ENCODE results near the gene RALB. TPM values are rescaled to one million over a fixed set of nuclear protein-coding genes. Genes with fewer than 3 reads are reported as not detected.

Gene RALB
- total and polyA plus RNA-seq, 2 of the 4 experiments (the other 2 are of a cell fraction) = 53.6 to 54.7 TPM

DNA sequence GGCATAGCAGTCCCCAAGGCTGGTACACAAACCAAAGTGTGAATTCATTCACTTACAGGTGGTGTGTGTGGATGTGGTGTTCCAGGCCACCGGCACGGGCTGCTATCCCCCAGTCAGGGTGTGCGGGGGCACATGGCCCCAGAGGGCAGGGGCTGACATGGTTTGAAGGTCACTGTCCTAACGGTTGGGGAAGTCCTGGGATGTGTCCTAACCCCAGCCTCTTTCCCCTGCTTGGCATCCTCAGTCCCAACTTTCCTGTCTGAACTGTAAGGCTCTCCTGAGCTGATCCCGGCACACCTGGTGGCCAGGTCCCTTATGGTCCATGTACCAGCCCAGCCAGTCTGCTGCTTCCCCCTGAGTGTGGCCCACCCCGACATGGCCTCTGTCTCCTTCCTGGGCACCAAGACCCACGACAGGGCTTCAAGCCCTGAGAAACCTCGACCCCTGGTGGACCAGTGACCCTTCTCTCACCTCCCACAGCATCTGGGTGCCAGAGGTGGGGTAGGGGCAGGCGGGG, 27.0 kb upstream of the RALB start (continued):
- TF ChIP-seq, protein P1, sequence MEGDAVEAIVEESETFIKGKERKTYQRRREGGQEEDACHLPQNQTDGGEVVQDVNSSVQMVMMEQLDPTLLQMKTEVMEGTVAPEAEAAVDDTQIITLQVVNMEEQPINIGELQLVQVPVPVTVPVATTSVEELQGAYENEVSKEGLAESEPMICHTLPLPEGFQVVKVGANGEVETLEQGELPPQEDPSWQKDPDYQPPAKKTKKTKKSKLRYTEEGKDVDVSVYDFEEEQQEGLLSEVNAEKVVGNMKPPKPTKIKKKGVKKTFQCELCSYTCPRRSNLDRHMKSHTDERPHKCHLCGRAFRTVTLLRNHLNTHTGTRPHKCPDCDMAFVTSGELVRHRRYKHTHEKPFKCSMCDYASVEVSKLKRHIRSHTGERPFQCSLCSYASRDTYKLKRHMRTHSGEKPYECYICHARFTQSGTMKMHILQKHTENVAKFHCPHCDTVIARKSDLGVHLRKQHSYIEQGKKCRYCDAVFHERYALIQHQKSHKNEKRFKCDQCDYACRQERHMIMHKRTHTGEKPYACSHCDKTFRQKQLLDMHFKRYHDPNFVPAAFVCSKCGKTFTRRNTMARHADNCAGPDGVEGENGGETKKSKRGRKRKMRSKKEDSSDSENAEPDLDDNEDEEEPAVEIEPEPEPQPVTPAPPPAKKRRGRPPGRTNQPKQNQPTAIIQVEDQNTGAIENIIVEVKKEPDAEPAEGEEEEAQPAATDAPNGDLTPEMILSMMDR (conservative IDR thresholded peaks at IDR 0.05; ENCODE audit: low read depth, low read length) = no peak

DNA sequence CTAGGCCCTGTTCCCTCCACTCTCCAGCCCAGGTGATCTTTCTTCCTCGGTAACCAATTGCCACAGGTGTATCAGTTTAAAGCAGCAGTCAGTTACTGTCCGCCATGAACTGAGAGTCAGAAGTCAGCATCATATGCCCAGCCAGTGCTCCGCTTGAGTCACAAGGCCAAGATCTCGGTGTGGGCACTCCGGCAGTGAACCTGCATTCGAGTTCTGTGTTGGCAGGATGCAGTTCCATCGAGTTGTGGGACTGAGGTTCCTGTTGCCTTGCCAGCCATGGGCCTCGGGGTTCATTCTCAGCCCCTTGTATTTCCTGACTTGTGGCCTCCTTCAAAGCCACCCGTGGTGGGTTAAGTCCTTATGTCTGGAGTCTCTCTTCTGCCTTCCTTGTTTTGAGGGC, 26.3 kb upstream of the RALB start:
- Histone ChIP-seq H4K8ac (ENCODE audit: low read depth in 2 of 2, low read length in 2 of 2) (no peak overlapping the region), H4K20me1 (ENCODE audit: insufficient read depth, low read length) (no peaks in the 10 kb centered on the region; the same call in 1 of the 2 replicates), H4K5ac (ENCODE audit: low read depth, low read length) (no peak overlapping the region), H2BK5ac (ENCODE audit: low read depth, low read length, poor library complexity, severe bottlenecking) (no peak overlapping the region), H3K9ac (ENCODE audit: low read depth, low read length) (no peak overlapping the region), H4K91ac (ENCODE audit: insufficient read depth, low read depth, low read length) (no peak overlapping the region), H3K4ac (ENCODE audit: low read depth, low read length) (no peak overlapping the region), H2BK20ac (ENCODE audit: low read depth, low read length) (no peak overlapping the region), H3K14ac (replicated peaks; ENCODE audit: low read depth, low read length) (no peak overlapping the region), H2AK9ac (replicated peaks; ENCODE audit: low read depth, low read length, poor library complexity) (no peak overlapping the region), H3K4me1 (ENCODE audit: control insufficient read depth, insufficient read depth, low read length) (peaks cover 12% of the 10 kb centered on the region), H2AFZ (replicated peaks; ENCODE audit: low read length, poor library complexity) (no peak overlapping the region), H3K9me1 (ENCODE audit: insufficient read depth, low read length) (peaks cover 8% of the 10 kb centered on the region; the same call in 1 of the 2 replicates), H3K56ac (ENCODE audit: extremely low read depth, insufficient read depth, low read length) (no peak overlapping the region), H3K4me2 (ENCODE audit: low read depth, low read length) (no peak overlapping the region), H2AK5ac (ENCODE audit: low read depth, low read length) (no peak overlapping the region), H3K79me1 (ENCODE audit: low read depth in 1 of 2, low read length in 2 of 2) (peaks cover 9 to 21% of the 10 kb centered on the region in 2 experiments), H3K9me3 (ENCODE audit: control insufficient read depth, insufficient read depth, low read length) (peaks cover 7% of the 10 kb centered on the region), H3K27me3 (ENCODE audit: control insufficient read depth, insufficient read depth, low read length) (peaks cover 4% of the 10 kb centered on the region; the same call in 1 of the 2 replicates), H3K4me3 (ENCODE audit: insufficient read depth, low read depth, low read length) (no peak overlapping the region), H3K18ac (ENCODE audit: low read depth, low read length) (no peak overlapping the region), H3K27ac (ENCODE audit: insufficient read depth, low read length) (no peak overlapping the region), H2BK15ac (ENCODE audit: low read depth, low read length) (no peak overlapping the region), H3K23ac (ENCODE audit: low read depth, low read length) (no peak overlapping the region), H3K36me3 (ENCODE audit: control insufficient read depth, insufficient read depth, low read length) (peaks cover 5% of the 10 kb centered on the region; the same call in 1 of the 2 replicates), H2BK120ac (ENCODE audit: low read depth, low read length) (no peak overlapping the region)
- no peak for ATAC-seq (ENCODE audit: low read depth)
- no peak for DNase-seq
- dilution Hi-C loops (cut with HindIII; ENCODE audit: low sequenced_read_pairs, unreplicated experiment) (no loop called here), intact Hi-C loops (cut with micrococcal nuclease) (no loop called here), in situ Hi-C loops (cut with MboI; ENCODE audit: low sequenced_read_pairs) (loop anchor here (25.0 kb wide), 1 partner anchor 989 kb away; no protein-coding TSS in a partner anchor)
- no TSS peak for BruUV-seq (replicated peaks)
- ChIA-PET POLR2A (ENCODE audit: unreplicated experiment) (no interaction called here), CTCF (no interaction called here)
- TF ChIP-seq, protein P1 (conservative IDR thresholded peaks at IDR 0.05; ENCODE audit: low read depth, low read length) = no peak
- no peak for TF ChIP-seq POLR2A (IDR thresholded peaks at IDR 0.05; ENCODE audit: low read depth, low read length)
- TF ChIP-seq MXI1 (IDR thresholded peaks at IDR 0.05; ENCODE audit: borderline replicate concordance, low read depth, low read length) = no peak
- no peak for TF ChIP-seq BHLHE40 (IDR thresholded peaks at IDR 0.05; ENCODE audit: low read depth, low read length)
- TF ChIP-seq, protein P2, sequence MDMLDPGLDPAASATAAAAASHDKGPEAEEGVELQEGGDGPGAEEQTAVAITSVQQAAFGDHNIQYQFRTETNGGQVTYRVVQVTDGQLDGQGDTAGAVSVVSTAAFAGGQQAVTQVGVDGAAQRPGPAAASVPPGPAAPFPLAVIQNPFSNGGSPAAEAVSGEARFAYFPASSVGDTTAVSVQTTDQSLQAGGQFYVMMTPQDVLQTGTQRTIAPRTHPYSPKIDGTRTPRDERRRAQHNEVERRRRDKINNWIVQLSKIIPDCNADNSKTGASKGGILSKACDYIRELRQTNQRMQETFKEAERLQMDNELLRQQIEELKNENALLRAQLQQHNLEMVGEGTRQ (IDR thresholded peaks at IDR 0.05; ENCODE audit: low read depth, low read length) = no peak
- TF ChIP-seq CHD1 (IDR thresholded peaks at IDR 0.05; ENCODE audit: low read depth, low read length) = no peak
- TF ChIP-seq SMC3 (IDR thresholded peaks at IDR 0.05; ENCODE audit: low read depth, low read length) = no peak
- no peak for TF ChIP-seq MAFK (IDR thresholded peaks at IDR 0.05; ENCODE audit: low read depth, low read length)
- 93% methylated on average over 6 of the region's 9 CpGs; no CpG with 5 or more reads in 1 of the 2 experiments for WGBS, 2 experiments (ENCODE audit: extremely low coverage in 2 of 2, insufficient read length in 1 of 2)
